Activated T-helper 1 cell treated with Interleukin-2 at 50 U/mL for 16 hours (primary cell): ENCODE results near the gene DEFB131A.
"Not testable (repeated sequence)": the region's sequence is repeated elsewhere in the genome, so short reads cannot be mapped to it uniquely, and the experiment has no call there.

Experiments
- DNase-seq: peaks from one replicate; pipeline ENCODE4 v3.0.0-alpha.2; 2020; ENCODE audit warnings: low read depth

DEFB131A gene

GRCh38 chr4:9494256-9495035 is 50.2 kb downstream of the DEFB131A start:
- DNase-seq: not testable (repeated sequence)

GRCh38 chr4:9495443-9495842 is 51.2 kb downstream of the DEFB131A start:
- DNase-seq: peak; percentile 16

DNA sequence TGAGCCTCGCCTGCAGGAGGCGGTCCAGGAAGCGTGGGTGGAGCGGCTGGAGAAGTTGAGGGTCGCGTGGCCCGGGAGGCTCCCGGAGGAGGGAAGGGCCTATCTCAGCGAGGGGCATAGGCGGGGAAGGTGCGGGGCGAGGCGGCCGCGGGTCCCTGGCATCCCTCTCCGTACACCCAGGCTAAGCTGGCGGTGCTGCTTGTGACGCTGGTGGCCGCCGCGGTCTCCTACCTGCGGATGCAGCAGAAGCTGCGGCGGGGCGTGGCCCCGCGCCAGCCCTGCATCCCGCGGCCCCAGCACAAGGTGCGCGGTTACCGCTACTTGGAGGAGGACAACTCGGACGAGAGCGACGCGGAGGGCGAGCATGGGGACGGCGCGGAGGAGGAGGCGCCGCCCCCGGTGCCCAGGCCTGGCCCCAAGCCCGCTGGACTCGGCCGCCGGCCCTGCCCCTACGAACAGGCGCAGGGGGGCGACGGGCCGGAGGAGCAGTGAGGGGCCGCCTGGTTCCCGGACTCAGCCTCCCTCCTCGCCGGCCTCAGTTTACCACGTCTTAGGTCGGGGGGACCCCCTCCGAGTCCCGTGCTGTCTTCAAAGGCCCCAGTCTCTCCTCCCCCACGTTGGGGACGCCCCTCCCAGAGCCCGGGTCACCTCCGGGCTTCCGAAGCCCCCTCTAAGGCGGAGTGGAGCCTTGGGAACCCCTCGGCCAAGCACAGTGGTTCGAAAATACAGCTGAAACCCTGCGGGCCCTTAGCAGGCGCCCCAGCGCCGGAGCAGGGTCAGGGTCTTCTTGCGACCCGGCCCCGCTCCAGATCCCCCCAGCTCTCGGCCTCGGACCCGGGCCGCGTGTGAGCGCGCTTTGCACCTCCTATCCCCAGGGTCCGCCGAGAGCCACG is 53.6 kb downstream of the DEFB131A start:
- DNase-seq: not testable (repeated sequence)

DNA sequence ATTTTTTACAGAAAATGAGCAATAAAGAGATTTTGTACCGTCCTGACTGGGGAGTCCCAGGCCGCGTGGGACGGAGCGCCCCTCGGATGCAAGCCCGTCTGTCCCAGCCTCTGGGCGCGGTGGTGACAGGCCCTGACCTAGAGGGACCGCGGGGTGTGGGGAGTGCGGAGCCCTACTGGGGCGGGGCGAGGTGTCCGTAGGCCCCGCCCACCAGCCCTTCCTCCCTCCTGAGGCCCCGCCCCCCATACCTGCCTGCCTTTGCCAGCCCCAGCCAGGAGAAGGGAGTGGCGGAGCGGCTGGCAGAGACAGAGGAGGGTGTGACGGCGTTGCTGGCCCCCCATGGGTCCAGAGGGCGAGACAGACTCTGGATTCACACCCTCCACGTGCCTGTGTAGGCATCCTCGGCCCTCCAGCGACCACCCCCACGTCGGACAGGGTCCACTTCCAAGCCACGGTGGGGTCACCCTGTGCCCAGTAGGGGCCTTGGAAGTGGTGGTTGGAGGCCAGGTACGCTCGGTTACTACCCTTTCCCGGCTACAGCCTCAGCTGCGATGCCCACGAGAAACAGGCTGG is 54.3 kb downstream of the DEFB131A start:
- DNase-seq: not testable (repeated sequence)

DNA sequence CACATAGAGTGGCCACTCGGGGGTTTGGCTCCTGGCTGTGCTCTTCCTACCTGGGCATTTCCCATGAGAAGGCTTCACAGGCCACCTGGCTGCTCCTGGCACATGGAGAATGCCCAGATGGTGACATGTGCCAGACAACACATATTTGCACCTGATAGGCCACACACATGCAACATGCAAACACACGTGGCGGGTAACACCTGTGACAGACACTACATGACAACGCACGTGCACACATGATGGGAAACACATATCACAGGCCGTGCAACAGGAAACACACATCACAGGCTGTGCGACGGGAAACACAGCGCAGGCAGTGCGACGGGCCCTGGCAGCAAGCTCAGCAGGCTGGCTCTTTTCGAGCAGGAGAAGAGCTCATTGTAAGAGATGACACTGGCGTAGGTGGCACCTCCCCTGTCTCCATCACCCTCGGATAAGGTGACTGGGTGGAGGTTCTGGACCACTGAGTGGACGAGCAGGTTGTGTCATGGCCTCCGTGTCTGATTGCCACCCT is 55.8 kb downstream of the DEFB131A start:
- DNase-seq: not testable (repeated sequence)
